Measurements from ENCODE around the gene LRRC72. TPM values are rescaled to one million over a fixed set of nuclear protein-coding genes. Genes with fewer than 3 reads are reported as not detected.

The LRRC72 gene
- total RNA-seq, 1 experiment from 2014 or later: not detected

DNA sequence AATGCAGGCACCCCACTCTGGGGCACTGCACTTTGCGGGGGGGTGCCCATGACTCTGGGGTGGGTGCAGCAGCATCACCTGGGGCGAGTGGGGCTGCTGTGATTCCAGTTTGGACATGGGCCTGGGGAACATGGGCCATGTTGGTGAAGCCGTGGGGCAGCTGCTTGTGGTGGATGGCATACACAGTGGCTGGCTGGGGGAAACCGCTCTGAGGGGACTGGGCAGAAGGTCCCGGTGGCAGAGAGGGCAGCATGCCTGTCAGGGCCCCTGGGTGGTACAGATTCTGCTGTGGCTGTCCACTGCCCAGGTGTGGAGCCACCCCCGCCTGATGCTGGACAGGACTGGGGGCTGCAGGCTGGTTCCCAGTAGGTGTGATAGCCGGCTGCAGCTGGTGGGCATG lies 57.2 kb downstream of the LRRC72 start:
- TF ChIP-seq, protein P1, sequence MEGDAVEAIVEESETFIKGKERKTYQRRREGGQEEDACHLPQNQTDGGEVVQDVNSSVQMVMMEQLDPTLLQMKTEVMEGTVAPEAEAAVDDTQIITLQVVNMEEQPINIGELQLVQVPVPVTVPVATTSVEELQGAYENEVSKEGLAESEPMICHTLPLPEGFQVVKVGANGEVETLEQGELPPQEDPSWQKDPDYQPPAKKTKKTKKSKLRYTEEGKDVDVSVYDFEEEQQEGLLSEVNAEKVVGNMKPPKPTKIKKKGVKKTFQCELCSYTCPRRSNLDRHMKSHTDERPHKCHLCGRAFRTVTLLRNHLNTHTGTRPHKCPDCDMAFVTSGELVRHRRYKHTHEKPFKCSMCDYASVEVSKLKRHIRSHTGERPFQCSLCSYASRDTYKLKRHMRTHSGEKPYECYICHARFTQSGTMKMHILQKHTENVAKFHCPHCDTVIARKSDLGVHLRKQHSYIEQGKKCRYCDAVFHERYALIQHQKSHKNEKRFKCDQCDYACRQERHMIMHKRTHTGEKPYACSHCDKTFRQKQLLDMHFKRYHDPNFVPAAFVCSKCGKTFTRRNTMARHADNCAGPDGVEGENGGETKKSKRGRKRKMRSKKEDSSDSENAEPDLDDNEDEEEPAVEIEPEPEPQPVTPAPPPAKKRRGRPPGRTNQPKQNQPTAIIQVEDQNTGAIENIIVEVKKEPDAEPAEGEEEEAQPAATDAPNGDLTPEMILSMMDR (IDR thresholded peaks at IDR 0.05; ENCODE audit: unreplicated experiment): no peak
- H3K36me3 Mint-ChIP-seq (ENCODE audit: insufficient read depth, unreplicated experiment): no peaks in the 10 kb centered on the region
- CTCF ChIA-PET: interaction anchor here (0.6 kb wide), 1 partner anchor 20 kb away, joined by 3 read pairs; no protein-coding TSS in a partner anchor
- H3K4me1 Mint-ChIP-seq (ENCODE audit: insufficient read depth, unreplicated experiment): no peaks in the 10 kb centered on the region
- BruUV-seq (replicated peaks): no TSS peak
- no peaks in the 10 kb centered on the region for H3K9me3 Mint-ChIP-seq (ENCODE audit: unreplicated experiment)
- DNase-seq (ENCODE audit: unreplicated experiment): no peak
- no peaks in the 10 kb centered on the region for H3K27me3 Mint-ChIP-seq (ENCODE audit: insufficient read depth, unreplicated experiment)
- no peak overlapping the region for H3K27ac Mint-ChIP-seq (ENCODE audit: low read depth, unreplicated experiment)
- POLR2A ChIA-PET: no interaction called here
- intact Hi-C loops (cut with micrococcal nuclease): no loop called here
- H3K4me3 Mint-ChIP-seq (ENCODE audit: unreplicated experiment): no peak overlapping the region

DNA sequence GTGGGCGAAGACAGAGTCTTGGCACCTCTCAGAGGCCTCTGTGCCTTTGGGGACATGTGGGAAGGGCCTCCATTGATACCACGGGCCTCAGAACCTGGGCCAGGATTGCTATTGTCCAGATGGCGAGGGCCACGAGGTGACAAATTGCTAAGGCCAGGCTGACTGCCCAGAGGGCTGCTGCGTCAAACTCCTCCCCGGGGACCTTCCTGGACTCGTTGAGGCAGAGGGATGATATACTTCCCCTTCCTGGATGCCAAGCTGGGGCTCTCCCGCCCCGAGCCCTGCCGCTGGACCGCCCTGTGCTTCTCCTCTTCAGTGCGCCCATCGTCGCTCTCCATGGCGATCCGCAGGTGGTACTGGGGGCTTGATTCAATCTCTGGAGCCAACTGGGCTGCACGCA lies 58.9 kb downstream of the LRRC72 start:
- intact Hi-C loops (cut with micrococcal nuclease): no loop called here
- ChIA-PET CTCF (interaction anchor here (0.7 to 1.0 kb wide), 2 partner anchors 161 to 772 kb away, joined by 3 read pairs; no protein-coding TSS in a partner anchor), POLR2A (no interaction called here)
- BruUV-seq (replicated peaks): no TSS peak
- Mint-ChIP-seq H3K9me3 (ENCODE audit: unreplicated experiment) (no peaks in the 10 kb centered on the region), H3K36me3 (ENCODE audit: insufficient read depth, unreplicated experiment) (no peaks in the 10 kb centered on the region), H3K4me1 (ENCODE audit: insufficient read depth, unreplicated experiment) (no peaks in the 10 kb centered on the region), H3K27me3 (ENCODE audit: insufficient read depth, unreplicated experiment) (no peaks in the 10 kb centered on the region), H3K4me3 (ENCODE audit: unreplicated experiment) (no peak overlapping the region), H3K27ac (ENCODE audit: low read depth, unreplicated experiment) (no peak overlapping the region)
- TF ChIP-seq, protein P1 (IDR thresholded peaks at IDR 0.05; ENCODE audit: unreplicated experiment): no peak
- DNase-seq (ENCODE audit: unreplicated experiment): no peak

DNA sequence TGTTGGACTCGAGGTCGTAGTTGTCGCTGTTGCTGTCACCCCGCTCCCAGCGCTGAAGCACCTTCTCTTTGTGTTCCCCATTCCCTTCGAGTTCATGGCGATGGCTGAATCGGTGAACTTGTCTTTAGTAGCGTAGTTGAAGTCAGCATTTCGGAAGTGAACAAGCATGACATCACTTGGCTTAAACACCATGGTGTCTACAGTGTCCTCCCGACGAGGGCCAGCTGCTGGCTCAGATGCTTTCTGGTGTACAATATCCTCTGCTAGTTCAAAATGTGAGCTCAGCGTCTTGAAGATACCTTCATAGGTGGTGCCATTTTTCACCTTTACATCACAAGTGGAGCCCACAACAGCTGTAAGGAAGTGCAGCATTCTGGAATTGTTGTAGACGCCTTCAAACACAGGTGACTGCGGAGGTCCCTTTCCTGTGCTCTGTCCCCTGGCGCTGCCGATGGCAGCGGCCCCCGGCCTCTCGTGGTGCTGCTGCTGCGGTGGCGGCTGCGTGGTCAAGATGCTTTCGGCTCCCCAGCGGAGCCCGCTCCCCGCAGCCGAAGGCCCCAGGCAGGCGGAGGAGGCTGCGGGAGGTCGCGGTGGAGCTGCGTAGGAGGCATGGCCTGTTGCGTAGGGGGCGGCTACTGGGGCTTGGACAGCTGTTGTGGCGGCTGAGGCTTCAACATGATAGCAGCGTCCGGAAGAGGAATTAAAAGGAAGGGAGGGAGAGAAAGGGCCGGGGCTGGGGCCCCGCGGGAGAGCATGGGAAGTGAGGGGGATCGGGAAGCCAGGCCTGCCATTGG lies 59.7 kb downstream of the LRRC72 start:
- no TSS peak for BruUV-seq (replicated peaks)
- Mint-ChIP-seq H3K27ac (ENCODE audit: low read depth, unreplicated experiment) (no peak overlapping the region), H3K9me3 (ENCODE audit: unreplicated experiment) (no peaks in the 10 kb centered on the region), H3K36me3 (ENCODE audit: insufficient read depth, unreplicated experiment) (no peaks in the 10 kb centered on the region), H3K4me1 (ENCODE audit: insufficient read depth, unreplicated experiment) (no peaks in the 10 kb centered on the region), H3K27me3 (ENCODE audit: insufficient read depth, unreplicated experiment) (no peaks in the 10 kb centered on the region), H3K4me3 (ENCODE audit: unreplicated experiment) (no peak overlapping the region)
- ChIA-PET CTCF (interaction anchor here (0.5 to 1.2 kb wide), 2 partner anchors 22 to 472 kb away, joined by 3 to 5 read pairs; no protein-coding TSS in a partner anchor), POLR2A (no interaction called here)
- TF ChIP-seq, protein P1 (IDR thresholded peaks at IDR 0.05; ENCODE audit: unreplicated experiment): no peak
- intact Hi-C loops (cut with micrococcal nuclease): no loop called here
- DNase-seq (ENCODE audit: unreplicated experiment): no peak

DNA sequence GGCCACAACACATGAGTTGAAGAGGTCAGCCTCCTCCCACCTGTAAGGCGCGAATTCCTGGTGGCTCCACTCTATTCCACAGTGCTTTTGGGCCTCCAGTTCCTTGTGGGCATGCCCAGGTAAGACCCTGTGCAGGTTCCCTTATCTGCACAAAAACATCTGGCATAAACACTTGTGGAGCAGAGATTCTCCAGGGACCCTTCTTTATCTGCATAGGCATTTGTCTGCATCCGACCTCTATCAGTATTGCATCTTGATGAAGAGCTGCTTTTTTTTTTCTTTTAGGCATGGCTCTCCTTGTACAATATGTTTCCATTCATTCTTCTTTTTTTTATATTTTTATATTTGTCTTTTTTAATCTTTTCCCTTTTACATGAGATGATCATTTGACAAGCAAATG lies 60.5 kb downstream of the LRRC72 start:
- BruUV-seq (replicated peaks): no TSS peak
- no peaks in the 10 kb centered on the region for H3K4me1 Mint-ChIP-seq (ENCODE audit: insufficient read depth, unreplicated experiment)
- no peaks in the 10 kb centered on the region for H3K27me3 Mint-ChIP-seq (ENCODE audit: insufficient read depth, unreplicated experiment)
- DNase-seq (ENCODE audit: unreplicated experiment): no peak
- POLR2A ChIA-PET: no interaction called here
- no peak overlapping the region for H3K27ac Mint-ChIP-seq (ENCODE audit: low read depth, unreplicated experiment)
- no peaks in the 10 kb centered on the region for H3K36me3 Mint-ChIP-seq (ENCODE audit: insufficient read depth, unreplicated experiment)
- TF ChIP-seq, protein P1 (IDR thresholded peaks at IDR 0.05; ENCODE audit: unreplicated experiment): no peak
- intact Hi-C loops (cut with micrococcal nuclease): no loop called here
- CTCF ChIA-PET: interaction anchor here (0.5 to 1.2 kb wide), 4 partner anchors 22 to 473 kb away, joined by 3 to 5 read pairs (median 4); no protein-coding TSS in a partner anchor
- H3K4me3 Mint-ChIP-seq (ENCODE audit: unreplicated experiment): no peak overlapping the region
- no peaks in the 10 kb centered on the region for H3K9me3 Mint-ChIP-seq (ENCODE audit: unreplicated experiment)

Data from MCF 10A (cell line).